GM13977 (cell line): Measurements from ENCODE around the gene GNAQ.

Experiments
- DNase-seq: peaks from one replicate; pipeline ENCODE4 v3.0.0; 2012; ENCODE audit warnings: low spot score
- in situ Hi-C: fragments of 300-500 bp; cut with MboI; formaldehyde crosslinking; loops from one replicate; pipeline ENCODE4 v1.12.0; 2022; ENCODE audit warnings: low sequenced_read_pairs, low pct_unique_long_range_greater_than_20kb, mixed read lengths, inconsistent platforms; ENCODE audit not compliant: unreplicated experiment
- TF ChIP-seq, protein P1 (sequence below): IDR thresholded peaks from 2 replicates; pipeline ENCODE4 v1.5.1; 2012; ENCODE audit warnings: mild to moderate bottlenecking, control low read depth; ENCODE audit not compliant: insufficient read depth; ENCODE audit errors: extremely low read depth, missing control alignments

GNAQ gene

DNA sequence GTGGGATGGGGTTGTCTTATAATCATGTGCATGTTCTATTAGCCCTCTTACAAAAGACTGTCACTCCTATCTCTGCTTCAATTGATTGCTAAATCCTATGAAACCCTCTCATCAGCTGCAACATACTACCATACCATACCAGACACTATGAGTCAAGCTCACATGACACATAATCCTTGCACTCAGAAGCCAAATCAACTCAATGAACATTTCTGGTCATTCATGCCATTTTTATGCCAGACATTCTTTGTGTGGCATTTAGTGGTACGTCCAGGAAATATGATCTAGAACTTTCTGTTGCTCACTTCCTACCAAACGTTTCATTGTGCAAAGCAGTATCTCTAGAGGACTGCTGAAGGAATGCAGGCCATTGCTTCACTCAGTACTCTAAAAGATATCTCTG lies 224.3 kb downstream of the GNAQ start:
- no peak for DNase-seq
- in situ Hi-C loops: no loop called here
- TF ChIP-seq, protein P1, sequence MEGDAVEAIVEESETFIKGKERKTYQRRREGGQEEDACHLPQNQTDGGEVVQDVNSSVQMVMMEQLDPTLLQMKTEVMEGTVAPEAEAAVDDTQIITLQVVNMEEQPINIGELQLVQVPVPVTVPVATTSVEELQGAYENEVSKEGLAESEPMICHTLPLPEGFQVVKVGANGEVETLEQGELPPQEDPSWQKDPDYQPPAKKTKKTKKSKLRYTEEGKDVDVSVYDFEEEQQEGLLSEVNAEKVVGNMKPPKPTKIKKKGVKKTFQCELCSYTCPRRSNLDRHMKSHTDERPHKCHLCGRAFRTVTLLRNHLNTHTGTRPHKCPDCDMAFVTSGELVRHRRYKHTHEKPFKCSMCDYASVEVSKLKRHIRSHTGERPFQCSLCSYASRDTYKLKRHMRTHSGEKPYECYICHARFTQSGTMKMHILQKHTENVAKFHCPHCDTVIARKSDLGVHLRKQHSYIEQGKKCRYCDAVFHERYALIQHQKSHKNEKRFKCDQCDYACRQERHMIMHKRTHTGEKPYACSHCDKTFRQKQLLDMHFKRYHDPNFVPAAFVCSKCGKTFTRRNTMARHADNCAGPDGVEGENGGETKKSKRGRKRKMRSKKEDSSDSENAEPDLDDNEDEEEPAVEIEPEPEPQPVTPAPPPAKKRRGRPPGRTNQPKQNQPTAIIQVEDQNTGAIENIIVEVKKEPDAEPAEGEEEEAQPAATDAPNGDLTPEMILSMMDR: no peak

DNA sequence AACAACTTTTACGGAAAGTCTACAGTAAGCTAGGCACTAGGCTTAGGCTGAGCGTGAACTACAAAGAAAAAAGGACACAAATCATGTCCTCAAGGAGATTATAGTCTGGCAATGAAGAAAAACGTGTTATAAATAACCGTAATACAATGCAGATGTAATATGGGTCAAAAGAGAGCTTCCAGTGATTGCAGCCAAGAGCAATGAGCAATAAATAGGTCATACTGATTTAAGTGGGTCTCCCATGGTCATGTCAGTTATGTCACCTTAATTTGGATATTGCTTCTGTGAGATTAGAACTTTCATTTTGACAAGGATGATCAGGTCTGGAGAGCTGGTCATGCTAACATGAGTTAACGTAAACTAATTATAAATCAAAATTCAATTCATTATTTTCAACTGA lies 224.9 kb downstream of the GNAQ start:
- DNase-seq: no peak
- in situ Hi-C loops: no loop called here
- TF ChIP-seq, protein P1: no peak

DNA sequence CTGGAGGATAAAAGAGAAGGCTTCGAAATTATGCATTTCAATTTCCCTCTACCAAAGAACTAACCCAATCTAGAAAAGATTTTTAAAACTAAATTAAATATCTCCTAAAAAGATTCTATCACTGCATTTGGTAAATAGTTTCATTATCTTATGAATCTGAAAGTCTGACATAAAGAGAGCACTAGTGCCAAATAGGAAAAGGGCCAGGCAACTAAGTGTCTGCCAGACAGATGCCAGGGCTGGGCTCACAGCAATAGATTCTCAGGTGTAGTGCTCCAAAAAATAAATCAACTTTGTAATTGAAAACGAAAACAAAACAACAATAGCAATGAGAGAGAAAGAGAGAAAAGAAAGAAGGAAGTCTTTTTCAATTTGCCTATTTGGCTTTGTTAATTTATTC lies 225.8 kb downstream of the GNAQ start:
- no peak for DNase-seq
- in situ Hi-C loops: no loop called here
- TF ChIP-seq, protein P1: no peak

DNA sequence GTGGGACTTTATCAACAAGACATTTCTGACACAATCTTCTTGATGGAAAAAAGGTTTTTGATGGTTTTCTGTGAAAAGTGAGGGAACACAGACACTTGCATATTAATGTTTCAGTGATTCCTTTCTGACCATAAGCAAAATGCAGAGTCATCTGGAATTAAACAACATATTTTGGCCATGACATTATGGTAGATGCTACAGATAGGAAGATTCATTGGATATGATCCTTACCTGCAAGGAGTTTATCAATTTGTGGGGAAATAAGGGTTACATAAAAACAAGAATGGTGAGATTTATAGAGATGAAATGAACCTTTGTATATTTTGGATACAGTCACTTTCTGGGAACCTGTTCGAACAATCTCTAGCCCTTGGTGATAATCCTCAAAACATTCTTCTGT lies 228.2 kb downstream of the GNAQ start:
- TF ChIP-seq, protein P1: no peak
- no peak for DNase-seq
- in situ Hi-C loops: no loop called here

DNA sequence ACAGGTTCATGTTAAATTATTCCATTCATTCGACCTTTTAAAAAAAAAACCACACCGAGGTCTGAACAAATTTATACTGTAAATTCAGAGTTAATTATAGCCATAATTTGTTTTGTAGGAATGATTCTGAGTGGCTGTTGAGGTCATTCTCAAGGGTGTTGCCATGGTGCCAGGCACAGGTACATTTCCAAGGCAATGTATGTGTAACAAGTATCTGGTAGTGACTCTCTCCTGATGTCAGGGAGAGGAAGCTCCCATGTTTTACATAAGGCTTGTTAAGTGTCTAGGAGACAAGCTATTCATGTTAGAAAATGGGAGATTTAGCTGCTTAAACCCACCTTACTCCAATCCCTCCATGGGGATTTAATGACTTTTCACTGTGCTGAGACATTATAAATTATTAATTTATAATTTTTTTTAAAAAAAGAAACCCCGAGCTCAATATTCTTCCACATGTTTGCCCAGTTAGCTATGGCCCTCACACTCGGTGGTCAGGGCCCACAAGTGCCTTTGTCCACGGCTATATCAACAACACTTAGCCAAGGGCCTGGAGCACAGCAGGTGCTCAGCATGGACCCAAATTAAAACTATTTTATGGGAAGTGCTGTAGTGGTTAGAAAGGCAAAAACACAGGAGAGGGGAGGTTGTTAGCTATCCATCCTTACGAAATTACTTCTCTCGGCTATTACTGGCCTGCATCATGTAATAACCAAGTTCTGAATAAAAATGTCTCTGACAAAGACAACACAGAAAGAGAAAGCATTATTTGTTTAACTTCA lies 228.9 kb downstream of the GNAQ start:
- TF ChIP-seq, protein P1: no peak
- in situ Hi-C loops: no loop called here
- no peak for DNase-seq

DNA sequence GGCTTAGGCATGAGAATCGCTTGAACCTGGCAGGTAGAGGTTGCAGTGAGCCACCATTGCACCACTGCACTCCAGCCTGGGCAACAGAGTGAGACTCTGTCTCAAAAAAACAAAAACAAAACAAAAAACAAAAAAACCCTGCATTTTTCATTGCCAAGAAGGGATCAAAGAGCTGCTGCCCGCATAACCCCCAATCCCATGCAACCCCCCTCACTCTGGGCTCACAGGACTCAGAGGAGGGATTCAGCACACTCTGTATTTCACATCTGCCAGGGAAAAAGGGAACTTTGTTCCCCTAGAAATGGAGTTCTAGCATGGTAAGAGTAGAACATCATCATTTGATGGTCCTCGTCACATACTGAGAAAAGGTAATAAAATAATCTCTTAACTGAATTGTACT lies 229.5 kb downstream of the GNAQ start:
- TF ChIP-seq, protein P1: no peak
- in situ Hi-C loops: no loop called here
- DNase-seq: no peak
